Cardiac fibroblast (primary cell): ENCODE results near the gene KLK6.

Experiments used
- DNase-seq, 2 donors: peaks; one replicate each; pipeline versions ENCODE4 v3.0.0 to v3.0.0-alpha.2; 2010; ENCODE audit warnings: low read depth in 2 of 2
- H3K4me3 ChIP-seq, 2 donors: replicated peaks in 1 of 2; 1 replicate in 1 of 2; 2 replicates in 1 of 2; pipeline ENCODE4 v1.5.1; 2011; ENCODE audit warnings: low read depth in 2 of 2, low read length in 2 of 2, mild to moderate bottlenecking in 2 of 2, moderate library complexity in 1 of 2
- TF ChIP-seq, protein P1 (sequence below): IDR thresholded peaks from one replicate; pipeline ENCODE4 v1.5.1; 2011; ENCODE audit warnings: low read depth, mild to moderate bottlenecking, low read length, inconsistent platforms

The KLK6 gene

DNA sequence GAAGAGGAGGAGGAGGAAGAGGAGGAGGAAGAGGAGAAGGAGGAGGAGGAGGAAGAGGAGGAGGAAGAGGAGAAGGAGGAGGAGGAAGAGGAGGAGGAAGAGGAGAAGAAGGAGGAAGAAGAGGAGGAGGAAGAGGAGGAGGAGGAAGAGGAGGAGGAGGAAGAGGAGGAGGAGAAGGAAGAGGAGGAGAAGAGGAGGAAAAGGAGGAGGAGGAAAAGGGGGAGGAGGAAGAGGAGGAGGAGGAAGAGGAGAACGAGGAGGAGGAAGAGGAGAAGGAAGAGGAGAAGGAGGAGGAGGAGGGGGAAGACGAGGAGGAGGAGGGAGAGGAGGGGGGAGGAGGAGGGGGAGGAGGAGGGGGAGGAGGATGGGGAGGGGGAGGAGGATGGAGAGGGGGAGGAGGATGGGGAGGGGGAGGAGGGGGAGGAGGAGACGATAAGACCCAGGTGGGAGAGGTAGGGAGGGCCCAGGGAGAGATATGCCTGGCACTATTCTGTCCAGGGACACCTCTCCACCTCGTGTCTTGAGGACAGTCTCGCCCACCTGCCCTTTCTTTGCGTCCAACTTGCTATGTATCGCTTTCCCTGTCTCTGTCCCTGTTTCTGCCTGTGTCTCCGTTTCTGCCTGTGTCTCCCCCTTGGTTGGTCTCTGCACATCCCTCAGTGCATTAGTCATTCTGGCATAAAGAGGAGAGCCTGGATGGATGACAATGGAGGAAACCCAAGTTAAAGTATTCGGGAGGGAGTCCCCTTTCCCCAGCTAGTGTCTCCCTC is 9.5 kb downstream of the KLK6 start:
- TF ChIP-seq, protein P1, sequence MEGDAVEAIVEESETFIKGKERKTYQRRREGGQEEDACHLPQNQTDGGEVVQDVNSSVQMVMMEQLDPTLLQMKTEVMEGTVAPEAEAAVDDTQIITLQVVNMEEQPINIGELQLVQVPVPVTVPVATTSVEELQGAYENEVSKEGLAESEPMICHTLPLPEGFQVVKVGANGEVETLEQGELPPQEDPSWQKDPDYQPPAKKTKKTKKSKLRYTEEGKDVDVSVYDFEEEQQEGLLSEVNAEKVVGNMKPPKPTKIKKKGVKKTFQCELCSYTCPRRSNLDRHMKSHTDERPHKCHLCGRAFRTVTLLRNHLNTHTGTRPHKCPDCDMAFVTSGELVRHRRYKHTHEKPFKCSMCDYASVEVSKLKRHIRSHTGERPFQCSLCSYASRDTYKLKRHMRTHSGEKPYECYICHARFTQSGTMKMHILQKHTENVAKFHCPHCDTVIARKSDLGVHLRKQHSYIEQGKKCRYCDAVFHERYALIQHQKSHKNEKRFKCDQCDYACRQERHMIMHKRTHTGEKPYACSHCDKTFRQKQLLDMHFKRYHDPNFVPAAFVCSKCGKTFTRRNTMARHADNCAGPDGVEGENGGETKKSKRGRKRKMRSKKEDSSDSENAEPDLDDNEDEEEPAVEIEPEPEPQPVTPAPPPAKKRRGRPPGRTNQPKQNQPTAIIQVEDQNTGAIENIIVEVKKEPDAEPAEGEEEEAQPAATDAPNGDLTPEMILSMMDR = no peak
- peak in 1 of 2 donors; percentile 2 for DNase-seq

DNA sequence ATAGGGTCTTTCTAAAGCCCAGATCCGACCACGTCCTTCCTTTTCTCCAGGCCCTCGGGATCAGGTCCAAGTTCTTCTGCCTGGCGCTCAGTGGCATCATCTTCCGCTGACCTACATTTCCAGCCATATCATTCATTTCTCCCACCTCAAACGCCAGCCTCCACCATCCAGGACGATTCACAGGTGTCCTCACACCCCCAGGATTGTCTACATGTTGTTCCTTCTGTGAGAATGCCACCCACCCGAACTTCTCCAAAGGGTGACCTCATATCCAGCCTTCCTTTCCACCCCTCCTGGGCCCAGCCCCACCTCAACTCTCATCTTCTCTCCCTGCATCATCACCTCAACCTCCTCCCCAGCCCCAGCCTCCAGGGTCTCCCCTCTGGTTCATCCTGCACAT is 11.8 kb downstream of the KLK6 start:
- TF ChIP-seq, protein P1 = no peak
- H3K4me3 ChIP-seq = no peak overlapping the region
- no peak for DNase-seq

More for the DNA sequence above, 9.5 kb downstream of the KLK6 start:
- H3K4me3 ChIP-seq = no peak overlapping the region

DNA sequence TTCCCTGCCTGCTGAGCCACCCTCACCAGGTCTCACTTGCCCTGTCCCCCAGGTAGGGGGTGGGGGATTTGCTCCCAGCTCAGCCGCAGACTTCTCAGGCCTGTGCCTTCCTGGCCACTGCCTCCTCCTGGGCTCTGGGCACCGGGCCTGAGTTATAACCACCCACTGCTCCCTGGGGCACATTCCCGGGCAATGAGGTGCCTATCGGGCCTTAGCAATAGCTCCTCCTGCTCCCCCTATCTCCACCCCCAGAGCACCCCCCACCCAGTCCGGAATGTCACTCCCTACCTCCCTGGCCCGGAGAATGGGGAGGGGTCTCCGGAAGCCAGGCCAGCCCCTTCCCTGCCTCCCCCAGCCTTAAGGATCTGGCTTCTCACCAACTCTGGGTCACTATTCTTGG is 16.5 kb downstream of the KLK6 start, which contains the start of gene KLK5:
KLK5 (minus strand) TSS at position 129 of the 400 bp plus-strand sequence. CDS start 381 bp downstream, outside the sequence.
- no peak for DNase-seq
- no peak within 1 kb of the TSS for H3K4me3 ChIP-seq
- TF ChIP-seq, protein P1 = no peak

DNA sequence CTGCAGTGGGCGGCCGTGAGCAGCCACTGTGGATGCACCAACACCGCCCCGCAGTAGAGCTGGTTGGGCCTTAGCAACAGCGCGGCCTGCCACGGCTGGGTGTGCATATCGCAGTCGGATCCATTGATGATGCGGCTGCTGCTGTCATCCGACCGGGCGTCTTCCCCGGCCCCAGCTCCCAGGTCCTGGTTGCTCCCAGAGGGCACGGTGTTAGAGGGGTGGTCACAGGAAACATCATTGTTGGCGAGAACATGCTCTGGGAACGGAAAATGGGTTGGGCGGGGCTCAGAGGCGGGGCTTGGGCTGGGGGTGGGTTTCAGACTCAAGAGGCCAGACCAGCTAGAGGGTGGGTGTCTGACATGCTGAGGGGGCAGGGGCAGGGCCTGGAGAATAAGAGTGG is 19.5 kb downstream of the KLK6 start:
- TF ChIP-seq, protein P1 = no peak
- no peak overlapping the region for H3K4me3 ChIP-seq
- DNase-seq = no peak

DNA sequence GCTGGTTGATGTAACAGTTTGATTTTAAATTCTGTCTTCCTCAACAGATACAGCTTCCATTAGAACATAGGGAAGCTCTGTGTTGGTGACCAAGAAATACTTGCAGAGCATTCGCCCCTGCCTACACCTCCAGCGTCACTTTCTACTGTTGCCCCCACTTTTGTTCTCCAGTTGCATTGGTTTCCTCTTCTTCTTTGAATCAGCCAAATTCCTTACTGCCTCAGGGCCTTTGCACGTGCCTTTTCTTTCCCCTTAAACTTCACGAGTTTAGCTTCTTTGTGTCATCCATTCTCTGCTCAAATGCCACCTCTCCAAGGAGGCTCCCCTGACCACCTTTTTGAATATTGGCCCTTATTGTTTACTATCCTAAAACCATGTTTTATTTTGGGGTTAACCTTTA is 22.3 kb downstream of the KLK6 start:
- no peak overlapping the region for H3K4me3 ChIP-seq
- TF ChIP-seq, protein P1 = no peak
- DNase-seq = no peak

DNA sequence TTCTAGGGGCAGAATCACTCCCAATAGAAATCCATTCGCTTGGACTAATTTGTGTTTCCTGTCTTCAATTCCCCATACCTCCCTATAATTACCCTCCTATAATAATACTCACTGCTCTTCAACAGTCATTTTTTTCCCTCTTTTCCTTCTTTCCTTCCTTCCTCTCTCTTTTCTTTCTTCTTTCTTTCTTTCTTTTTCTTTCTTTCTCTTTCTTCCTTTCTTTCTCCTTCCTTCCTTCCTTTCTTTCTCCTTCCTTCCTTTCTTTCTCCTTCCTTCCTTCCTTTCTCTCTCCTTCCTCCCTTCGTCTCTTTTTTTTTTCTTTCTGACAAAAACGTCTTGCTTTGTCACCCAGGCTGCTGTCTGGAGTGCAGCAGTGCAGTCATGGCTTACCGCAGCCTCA is 24.6 kb downstream of the KLK6 start:
- no peak overlapping the region for H3K4me3 ChIP-seq
- no peak for DNase-seq
- TF ChIP-seq, protein P1 = no peak
